Gastrocnemius medialis (tissue), 4 donors: ENCODE measurements around the gene MIER2. TPM values are rescaled to one million over a fixed set of nuclear protein-coding genes. Genes with fewer than 3 reads are reported as not detected.

Source experiments
- ATAC-seq, 2 donors: fragments of 150-250 bp; one replicate each; pipeline ENCODE4 v1.9.1; 2016
- DNase-seq, 2 donors: peaks; one replicate each; pipeline ENCODE4 v3.0.0-alpha.2; 2019
- H3K27ac ChIP-seq, 4 donors: fragments of 200-600 bp; sonication (generic); 1 replicate in 1 of 4; 2 replicates in 3 of 4; pipeline ENCODE4 v1.5.1; 2016 to 2018; ENCODE audit warnings: mild to moderate bottlenecking in 2 of 4, moderate library complexity in 1 of 4
- H3K27me3 ChIP-seq, 3 donors: fragments of 200-600 bp; sonication (generic) in 2 of 3; 1 replicate in 1 of 3; 2 replicates in 2 of 3; pipeline versions ENCODE4 v1.5.1 to v1.6.0; 2016 to 2019; ENCODE audit warnings: mild to moderate bottlenecking in 1 of 3, moderate library complexity in 1 of 3
- H3K36me3 ChIP-seq, 2 donors: fragments of 200-600 bp; sonication (generic) in 1 of 2; one replicate each; pipeline ENCODE4 v1.5.1; 2017 to 2018
- H3K4me1 ChIP-seq, 2 donors: fragments of 200-600 bp; sonication (generic) in 1 of 2; one replicate each; pipeline ENCODE4 v1.5.1; 2016 to 2017; ENCODE audit warnings: mild to moderate bottlenecking in 2 of 2
- H3K4me3 ChIP-seq, 4 donors: fragments of 200-600 bp; sonication (generic) in 3 of 4; 1 replicate in 1 of 4; 2 replicates in 3 of 4; pipeline ENCODE4 v1.5.1; 2016 to 2019; ENCODE audit warnings: mild to moderate bottlenecking in 2 of 4
- H3K9me3 ChIP-seq, 3 donors: fragments of 200-600 bp; sonication (generic) in 2 of 3; 1 replicate in 1 of 3; 2 replicates in 2 of 3; pipeline ENCODE4 v1.5.1; 2016 to 2019
- POLR2A ChIP-seq, 2 donors: fragments of 450-650 bp; IDR thresholded peaks; one replicate each; pipeline ENCODE4 v1.6.1; 2017; ENCODE audit warnings: antibody characterized with exemption in 2 of 2, mild to moderate bottlenecking in 2 of 2, moderate library complexity in 2 of 2
- in situ Hi-C, 4 donors: fragments of 200-750 bp; cut with MboI; loops; one replicate each; pipeline versions ENCODE4 v1.15.0 to v1.8.0; 2017; ENCODE audit warnings: low sequenced_read_pairs in 4 of 4
- intact Hi-C: fragments of 100-400 bp; cut with DNase I; formaldehyde crosslinking; loops from one replicate; pipeline ENCODE4 v1.15.1; 2023; ENCODE audit warnings: low total_unique reads
- total RNA-seq, 4 donors: library from RNA; depleted of rRNA; stranded (reverse); fragments of >200 nt; gene quantifications; one replicate each; pipeline versions ENCODE4 v1.1.0 to v1.2.3, GENCODE V29; 2016
- TF ChIP-seq, protein P1 (sequence below), 5 experiments: fragments of 450-650 bp in 3 of 5; fragments of 200-600 bp in 2 of 5; sonication (generic) in 2 of 5; IDR thresholded peaks in 4 of 5; conservative IDR thresholded peaks in 1 of 5; 1 replicate in 4 of 5; 2 replicates in 1 of 5; pipeline ENCODE4 v1.5.1; 2016 to 2019; ENCODE audit warnings: antibody characterized with exemption in 5 of 5, mild to moderate bottlenecking in 3 of 5, moderate library complexity in 3 of 5

MIER2 gene
- total RNA-seq, 4 donors from 2014 or later, result 10.6 to 21.0 (median 16.5) TPM

DNA sequence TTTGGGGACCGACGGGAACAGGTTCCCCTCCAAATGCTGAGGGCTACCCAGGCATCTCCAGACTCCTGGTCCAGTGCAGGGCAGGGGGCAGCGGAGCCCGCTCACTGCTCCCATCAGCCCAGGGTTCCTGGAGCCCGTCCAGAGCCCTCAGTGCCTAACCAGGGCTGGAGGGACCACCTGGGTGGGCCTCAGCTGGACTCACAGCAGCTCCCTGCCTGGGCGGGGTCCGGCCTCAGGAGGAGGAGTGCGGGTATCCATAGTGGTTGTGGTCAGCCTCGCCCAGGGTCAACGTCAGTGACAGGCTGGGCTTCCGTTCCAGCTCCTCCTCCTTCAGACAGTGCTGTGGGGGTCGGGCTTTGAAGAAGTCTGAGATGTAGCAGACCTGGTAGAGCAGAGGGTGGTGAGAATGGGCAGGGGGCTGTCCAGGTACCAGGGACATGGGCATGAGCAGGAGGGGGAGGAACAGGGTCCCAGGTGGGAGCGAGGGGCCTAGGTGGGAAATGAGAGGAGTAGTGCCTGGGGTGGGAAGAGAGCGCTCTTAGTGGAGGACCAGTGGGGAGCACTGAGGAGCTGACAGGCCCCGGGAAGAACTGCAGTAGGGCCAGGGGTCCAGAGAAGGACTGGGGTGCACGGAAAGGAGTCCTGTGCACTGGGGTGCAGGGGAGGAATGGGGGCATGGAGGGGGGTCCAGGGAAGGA lies 63.3 kb downstream of the MIER2 start:
- no peak overlapping the region for H3K4me3 ChIP-seq
- no peak for TF ChIP-seq POLR2A (IDR thresholded peaks at IDR 0.05)
- TF ChIP-seq, protein P1, sequence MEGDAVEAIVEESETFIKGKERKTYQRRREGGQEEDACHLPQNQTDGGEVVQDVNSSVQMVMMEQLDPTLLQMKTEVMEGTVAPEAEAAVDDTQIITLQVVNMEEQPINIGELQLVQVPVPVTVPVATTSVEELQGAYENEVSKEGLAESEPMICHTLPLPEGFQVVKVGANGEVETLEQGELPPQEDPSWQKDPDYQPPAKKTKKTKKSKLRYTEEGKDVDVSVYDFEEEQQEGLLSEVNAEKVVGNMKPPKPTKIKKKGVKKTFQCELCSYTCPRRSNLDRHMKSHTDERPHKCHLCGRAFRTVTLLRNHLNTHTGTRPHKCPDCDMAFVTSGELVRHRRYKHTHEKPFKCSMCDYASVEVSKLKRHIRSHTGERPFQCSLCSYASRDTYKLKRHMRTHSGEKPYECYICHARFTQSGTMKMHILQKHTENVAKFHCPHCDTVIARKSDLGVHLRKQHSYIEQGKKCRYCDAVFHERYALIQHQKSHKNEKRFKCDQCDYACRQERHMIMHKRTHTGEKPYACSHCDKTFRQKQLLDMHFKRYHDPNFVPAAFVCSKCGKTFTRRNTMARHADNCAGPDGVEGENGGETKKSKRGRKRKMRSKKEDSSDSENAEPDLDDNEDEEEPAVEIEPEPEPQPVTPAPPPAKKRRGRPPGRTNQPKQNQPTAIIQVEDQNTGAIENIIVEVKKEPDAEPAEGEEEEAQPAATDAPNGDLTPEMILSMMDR (IDR thresholded peaks at IDR 0.05 in 4 of 5, conservative IDR thresholded peaks at IDR 0.05 in 1 of 5), result no peak
- ATAC-seq, result no peak
- peaks cover 7 to 22% (median 18%) of the 10 kb centered on the region in 3 donors for H3K27me3 ChIP-seq
- H3K36me3 ChIP-seq, result no peaks in the 10 kb centered on the region
- no peak overlapping the region for H3K27ac ChIP-seq
- no peaks in the 10 kb centered on the region for H3K9me3 ChIP-seq
- in situ Hi-C loops, result no loop called here
- intact Hi-C loops, result no loop called here
- no peaks in the 10 kb centered on the region for H3K4me1 ChIP-seq
- DNase-seq, result no peak

DNA sequence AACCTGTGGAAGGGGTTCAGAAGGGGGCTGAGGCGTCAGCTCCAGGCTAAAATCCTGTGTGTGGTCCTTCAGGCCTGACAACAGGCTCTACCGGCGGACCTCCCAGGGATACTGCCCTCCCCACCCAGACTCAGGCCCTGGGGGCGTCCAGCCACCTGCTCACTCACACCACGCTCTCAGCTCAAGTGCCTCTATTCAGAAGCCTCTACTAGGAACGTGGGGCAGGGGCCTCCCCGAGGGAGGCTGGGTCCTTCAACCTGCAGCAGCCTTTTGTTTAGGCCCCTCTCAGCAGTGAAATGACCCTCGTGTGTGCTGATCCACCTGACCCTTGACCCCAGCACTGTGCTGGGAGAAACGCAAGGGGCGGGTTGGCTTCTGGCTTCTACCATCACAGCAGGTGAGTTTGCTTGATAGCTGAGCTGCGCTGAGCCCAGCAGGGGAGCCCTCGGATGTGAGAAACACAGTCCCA lies 64.0 kb downstream of the MIER2 start:
- no peaks in the 10 kb centered on the region for H3K4me1 ChIP-seq
- TF ChIP-seq, protein P1 (IDR thresholded peaks at IDR 0.05 in 4 of 5, conservative IDR thresholded peaks at IDR 0.05 in 1 of 5), result no peak
- no peak for TF ChIP-seq POLR2A (IDR thresholded peaks at IDR 0.05)
- H3K27ac ChIP-seq, result no peak overlapping the region
- H3K4me3 ChIP-seq, result no peak overlapping the region
- DNase-seq (no peak), ATAC-seq (no peak)
- in situ Hi-C loops, result no loop called here
- peaks cover 11 to 22% (median 18%) of the 10 kb centered on the region in 3 donors for H3K27me3 ChIP-seq
- no peaks in the 10 kb centered on the region for H3K9me3 ChIP-seq
- H3K36me3 ChIP-seq, result no peaks in the 10 kb centered on the region
- intact Hi-C loops, result no loop called here

DNA sequence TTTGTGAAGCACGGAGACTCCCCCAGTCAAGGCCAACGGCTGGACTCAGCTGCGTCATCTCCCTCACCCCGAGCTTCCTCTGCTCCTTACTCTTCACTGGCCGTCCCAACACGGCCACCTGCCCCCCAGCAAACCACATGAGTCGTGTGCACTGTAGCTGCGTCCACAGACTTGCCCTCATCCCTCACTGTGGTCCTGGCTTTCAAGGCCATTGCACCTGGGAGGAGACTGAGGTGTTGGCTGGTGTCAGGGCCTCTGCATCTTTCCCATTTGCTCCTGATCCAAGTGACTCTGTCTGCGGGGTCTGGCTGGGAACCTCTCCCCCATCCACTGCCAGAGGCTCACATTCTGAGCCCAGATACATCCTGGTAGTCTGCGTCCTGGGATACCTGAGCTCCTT lies 64.9 kb downstream of the MIER2 start:
- intact Hi-C loops (no loop called here), in situ Hi-C loops (no loop called here)
- Histone ChIP-seq H3K27me3 (peaks cover 11 to 22% (median 18%) of the 10 kb centered on the region in 3 donors), H3K4me1 (no peaks in the 10 kb centered on the region), H3K9me3 (no peaks in the 10 kb centered on the region), H3K27ac (no peak overlapping the region), H3K4me3 (no peak overlapping the region), H3K36me3 (no peaks in the 10 kb centered on the region)
- no peak for TF ChIP-seq POLR2A (IDR thresholded peaks at IDR 0.05)
- TF ChIP-seq, protein P1 (IDR thresholded peaks at IDR 0.05 in 4 of 5, conservative IDR thresholded peaks at IDR 0.05 in 1 of 5), result no peak
- ATAC-seq (no peak), DNase-seq (no peak)

DNA sequence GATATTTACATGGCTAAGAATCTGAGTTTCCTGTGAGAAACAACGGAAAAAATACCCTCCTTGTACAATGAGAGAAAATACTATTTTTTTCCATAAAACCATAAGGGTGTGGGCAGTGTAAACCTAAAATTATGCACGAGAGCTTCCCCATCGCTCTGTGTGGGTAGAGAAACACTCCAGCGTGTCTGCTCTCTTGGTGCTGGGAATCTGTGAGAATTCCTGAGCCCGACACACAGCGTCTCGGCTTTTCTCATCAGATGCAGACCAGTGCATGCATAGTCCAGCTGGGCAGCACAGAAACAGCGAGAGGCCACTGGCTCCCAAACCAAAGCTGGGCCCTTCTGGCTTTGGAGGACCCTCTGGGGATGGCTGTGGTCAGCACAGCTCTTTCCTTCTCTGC lies 65.4 kb downstream of the MIER2 start:
- no peak overlapping the region for H3K4me3 ChIP-seq
- H3K27ac ChIP-seq, result no peak overlapping the region
- intact Hi-C loops, result no loop called here
- ATAC-seq, result no peak
- no peaks in the 10 kb centered on the region for H3K36me3 ChIP-seq
- in situ Hi-C loops, result no loop called here
- TF ChIP-seq POLR2A (IDR thresholded peaks at IDR 0.05), result no peak
- TF ChIP-seq, protein P1 (IDR thresholded peaks at IDR 0.05 in 4 of 5, conservative IDR thresholded peaks at IDR 0.05 in 1 of 5), result no peak
- H3K27me3 ChIP-seq, result peaks cover 11 to 22% (median 18%) of the 10 kb centered on the region in 3 donors
- H3K4me1 ChIP-seq, result no peaks in the 10 kb centered on the region
- no peak for DNase-seq
- no peaks in the 10 kb centered on the region for H3K9me3 ChIP-seq
